ENCODE data around the gene SHROOM3. TPM values are rescaled to one million over a fixed set of nuclear protein-coding genes. Genes with fewer than 3 reads are reported as not detected.

Gene SHROOM3
- total RNA-seq, 2 donors from 2014 or later, result not detected

- H3K4me1 Mint-ChIP-seq (ENCODE audit: low read depth in 2 of 2), result no peaks in the 10 kb centered on the region
- ATAC-seq (no peak), DNase-seq (ENCODE audit: low spot score) (no peak)
- H3K9me3 Mint-ChIP-seq, result peaks cover 3% of the 10 kb centered on the region
- H3K27me3 Mint-ChIP-seq, result peaks cover 3 to 7% of the 10 kb centered on the region in 2 donors
- no peak overlapping the region for H3K27ac Mint-ChIP-seq
- peaks cover 3% of the 10 kb centered on the region for H3K36me3 Mint-ChIP-seq
- no peak overlapping the region for H3K4me3 Mint-ChIP-seq
Observed at GRCh38 chr4:76457885-76458284, 22.9 kb downstream of the SHROOM3 start.

DNA sequence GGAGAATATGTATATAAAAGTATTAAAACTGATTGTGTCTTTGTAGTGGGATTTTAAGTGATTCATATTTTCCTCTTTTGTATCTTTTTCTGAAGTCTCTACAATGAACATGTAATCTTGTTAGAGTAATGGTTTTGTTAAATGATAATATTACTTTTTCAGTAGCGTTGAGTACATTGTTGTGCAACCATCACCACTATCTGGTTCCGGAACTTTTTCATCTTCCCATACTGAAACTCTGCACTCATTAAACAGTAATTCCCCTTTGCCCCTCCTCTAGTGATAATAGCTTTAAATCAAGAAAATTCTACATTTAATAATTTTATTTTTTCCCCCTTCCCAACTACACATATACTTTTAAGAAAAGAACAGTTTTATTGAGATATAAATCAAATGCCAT is 23.3 kb downstream of the SHROOM3 start:
- Mint-ChIP-seq H3K4me1 (ENCODE audit: low read depth in 2 of 2) (no peaks in the 10 kb centered on the region), H3K36me3 (peaks cover 7% of the 10 kb centered on the region), H3K27me3 (peaks cover 6 to 7% of the 10 kb centered on the region in 2 donors), H3K9me3 (peaks cover 7% of the 10 kb centered on the region), H3K27ac (no peak overlapping the region), H3K4me3 (no peak overlapping the region)
- ATAC-seq (no peak), DNase-seq (ENCODE audit: low spot score) (no peak)

GRCh38 chr4:76458825-76459224 is 23.8 kb downstream of the SHROOM3 start:
- DNase-seq (ENCODE audit: low spot score) (no peak), ATAC-seq (no peak)
- Mint-ChIP-seq H3K9me3 (peaks cover 7% of the 10 kb centered on the region), H3K4me3 (no peak overlapping the region), H3K27me3 (peaks cover 6 to 7% of the 10 kb centered on the region in 2 donors), H3K4me1 (ENCODE audit: low read depth in 2 of 2) (no peaks in the 10 kb centered on the region), H3K36me3 (peaks cover 8% of the 10 kb centered on the region), H3K27ac (no peak overlapping the region)

DNA sequence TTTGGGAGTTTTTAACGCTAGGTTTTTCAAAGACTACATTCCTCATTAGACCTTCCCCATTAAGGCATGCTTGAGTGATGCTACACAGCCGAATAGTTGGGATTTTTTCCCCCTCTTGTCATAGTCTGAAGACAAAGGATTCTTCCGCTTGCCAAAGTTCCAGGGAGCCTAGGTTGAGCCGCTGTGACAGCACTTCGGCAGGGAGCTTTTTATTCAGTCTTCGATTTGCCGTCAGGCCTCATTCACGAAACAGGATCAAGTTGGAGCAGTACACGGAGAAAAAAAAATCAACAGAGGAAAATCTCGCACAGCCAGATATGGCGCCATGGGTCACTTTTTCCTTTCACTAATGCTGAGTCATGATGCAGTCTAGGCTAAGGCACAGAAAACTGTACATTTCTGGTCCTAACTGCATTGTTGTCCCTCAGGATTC is 24.3 kb downstream of the SHROOM3 start:
- no peak overlapping the region for H3K27ac Mint-ChIP-seq
- DNase-seq (ENCODE audit: low spot score), result no peak
- peaks cover 7% of the 10 kb centered on the region for H3K9me3 Mint-ChIP-seq
- no peak for ATAC-seq
- H3K36me3 Mint-ChIP-seq, result peaks cover 8% of the 10 kb centered on the region
- H3K4me1 Mint-ChIP-seq (ENCODE audit: low read depth in 2 of 2), result no peaks in the 10 kb centered on the region
- no peak overlapping the region for H3K4me3 Mint-ChIP-seq
- peaks cover 6 to 7% of the 10 kb centered on the region in 2 donors for H3K27me3 Mint-ChIP-seq

GRCh38 chr4:76463568-76463967 is 28.5 kb downstream of the SHROOM3 start:
- no peak overlapping the region for H3K4me3 Mint-ChIP-seq
- peaks cover 6 to 12% of the 10 kb centered on the region in 2 donors for H3K27me3 Mint-ChIP-seq
- H3K4me1 Mint-ChIP-seq (ENCODE audit: low read depth in 2 of 2), result no peaks in the 10 kb centered on the region
- no peak overlapping the region for H3K27ac Mint-ChIP-seq
- peaks cover 8% of the 10 kb centered on the region for H3K36me3 Mint-ChIP-seq
- ATAC-seq (no peak), DNase-seq (ENCODE audit: low spot score) (no peak)
- peaks cover 10% of the 10 kb centered on the region for H3K9me3 Mint-ChIP-seq

GRCh38 chr4:76470064-76470463 is 35.0 kb downstream of the SHROOM3 start:
- ATAC-seq, result no peak

DNA sequence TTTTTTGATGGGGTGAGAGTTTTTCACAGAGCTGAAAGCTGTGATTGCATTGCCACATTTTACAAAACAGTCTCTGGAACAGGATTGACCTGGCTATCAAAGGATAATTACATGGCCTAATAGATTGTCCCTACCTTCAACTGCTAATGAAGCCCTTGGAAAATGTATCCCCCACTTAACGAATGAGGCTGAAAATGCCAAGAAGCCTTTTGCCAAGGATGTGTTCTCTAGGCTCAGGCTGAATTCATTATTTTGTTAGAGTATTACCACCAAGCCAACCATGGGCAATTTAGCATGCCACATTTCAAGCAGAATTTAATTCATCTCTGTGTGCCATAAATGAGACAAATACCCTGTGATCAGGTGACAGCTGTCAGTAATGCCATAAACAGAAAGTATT is 35.5 kb downstream of the SHROOM3 start:
- Mint-ChIP-seq H3K9me3 (no peaks in the 10 kb centered on the region), H3K36me3 (no peaks in the 10 kb centered on the region), H3K27me3 (peaks cover 3 to 6% of the 10 kb centered on the region in 2 donors), H3K27ac (no peak overlapping the region), H3K4me1 (ENCODE audit: low read depth in 2 of 2) (no peaks in the 10 kb centered on the region), H3K4me3 (no peak overlapping the region)
- no peak for DNase-seq (ENCODE audit: low spot score)
- no peak for ATAC-seq

More at GRCh38 chr4:76470064-76470463, 35.0 kb downstream of the SHROOM3 start:
- Mint-ChIP-seq H3K27me3 (peaks cover 3 to 6% of the 10 kb centered on the region in 2 donors), H3K36me3 (no peaks in the 10 kb centered on the region), H3K27ac (no peak overlapping the region), H3K4me1 (ENCODE audit: low read depth in 2 of 2) (no peaks in the 10 kb centered on the region), H3K9me3 (no peaks in the 10 kb centered on the region), H3K4me3 (no peak overlapping the region)
- no peak for DNase-seq (ENCODE audit: low spot score)

- Mint-ChIP-seq H3K4me3 (no peak overlapping the region), H3K27me3 (peaks cover 20 to 24% of the 10 kb centered on the region in 2 donors), H3K36me3 (peaks cover 18% of the 10 kb centered on the region), H3K4me1 (ENCODE audit: low read depth in 2 of 2) (no peaks in the 10 kb centered on the region), H3K9me3 (peaks cover 10% of the 10 kb centered on the region), H3K27ac (no peak overlapping the region)
- ATAC-seq, result no peak
- no peak for DNase-seq (ENCODE audit: low spot score)
Observed at GRCh38 chr4:76476571-76476970, 41.5 kb downstream of the SHROOM3 start.

DNA sequence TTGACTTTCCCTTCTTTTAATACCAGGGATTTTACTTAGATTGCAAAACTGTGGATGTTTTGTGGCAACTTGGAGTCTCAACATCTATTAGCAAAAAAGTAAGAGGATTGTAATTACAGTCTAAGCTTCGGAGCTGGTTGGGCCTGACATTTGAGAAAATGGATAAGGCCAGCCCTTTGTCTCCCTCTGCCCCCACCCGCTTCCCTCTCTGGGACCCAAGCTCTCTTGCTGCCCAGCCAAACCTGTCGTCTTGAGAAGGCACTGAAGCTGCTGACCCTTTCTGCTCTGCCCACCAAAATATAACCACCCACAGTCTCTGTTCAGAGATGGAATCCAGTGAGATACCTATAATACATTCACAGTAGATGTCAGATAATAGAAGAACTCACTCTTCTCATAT is 49.6 kb downstream of the SHROOM3 start:
- no peak overlapping the region for H3K27ac Mint-ChIP-seq
- H3K4me3 Mint-ChIP-seq, result no peak overlapping the region
- H3K4me1 Mint-ChIP-seq (ENCODE audit: low read depth in 2 of 2), result peaks cover 0 to 6% of the 10 kb centered on the region in 2 donors
- ATAC-seq, result no peak
- peaks cover 13% of the 10 kb centered on the region for H3K36me3 Mint-ChIP-seq
- DNase-seq (ENCODE audit: low spot score), result no peak
- peaks cover 21 to 22% of the 10 kb centered on the region in 2 donors for H3K27me3 Mint-ChIP-seq
- H3K9me3 Mint-ChIP-seq, result peaks cover 10% of the 10 kb centered on the region

- peaks cover 7% of the 10 kb centered on the region for H3K36me3 Mint-ChIP-seq
- no peak overlapping the region for H3K4me3 Mint-ChIP-seq
- peaks cover 15 to 16% of the 10 kb centered on the region in 2 donors for H3K27me3 Mint-ChIP-seq
- no peak for ATAC-seq
- H3K9me3 Mint-ChIP-seq, result peaks cover 6% of the 10 kb centered on the region
- H3K27ac Mint-ChIP-seq, result no peak overlapping the region
- peaks cover 0 to 7% of the 10 kb centered on the region in 2 donors for H3K4me1 Mint-ChIP-seq (ENCODE audit: low read depth in 2 of 2)
- DNase-seq (ENCODE audit: low spot score), result no peak
Observed at GRCh38 chr4:76485450-76485849, 50.4 kb downstream of the SHROOM3 start.

DNA sequence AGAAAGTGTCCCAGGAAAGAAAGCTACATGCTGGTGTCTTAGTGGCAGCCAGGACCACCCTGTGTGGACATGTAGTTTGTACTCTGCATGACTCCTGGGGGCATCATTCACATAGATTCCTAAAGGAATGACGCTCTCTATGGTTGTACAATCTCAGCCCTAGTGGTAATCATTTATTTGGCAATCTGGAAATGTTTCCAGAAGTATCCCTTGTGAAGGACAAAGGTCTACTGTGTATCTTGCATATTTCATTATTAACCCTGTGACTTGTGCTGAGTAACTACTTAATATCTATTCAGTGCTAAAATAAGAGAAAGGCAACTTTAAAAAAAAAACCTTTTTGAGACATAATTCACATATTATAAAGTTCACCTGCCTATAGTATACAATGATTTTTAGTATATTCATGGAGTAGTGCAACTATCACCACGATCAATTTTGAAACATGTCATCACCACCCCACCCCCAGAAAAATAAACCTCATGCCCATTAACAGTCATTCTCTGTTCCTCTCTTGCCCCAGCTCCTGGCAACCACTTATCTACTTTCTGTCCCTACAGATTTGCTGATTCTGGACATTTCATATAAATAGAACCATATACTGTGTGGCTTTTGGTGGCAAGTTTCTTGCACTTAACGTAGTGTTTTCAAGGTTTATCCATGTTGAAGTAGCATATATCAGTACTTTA is 51.7 kb downstream of the SHROOM3 start:
- Mint-ChIP-seq H3K4me1 (ENCODE audit: low read depth in 2 of 2) (peaks cover 0 to 7% of the 10 kb centered on the region in 2 donors), H3K36me3 (no peaks in the 10 kb centered on the region), H3K9me3 (no peaks in the 10 kb centered on the region), H3K4me3 (no peak overlapping the region), H3K27me3 (peaks cover 8 to 11% of the 10 kb centered on the region in 2 donors), H3K27ac (no peak overlapping the region)
- DNase-seq (ENCODE audit: low spot score), result no peak
- ATAC-seq, result no peak

DNA sequence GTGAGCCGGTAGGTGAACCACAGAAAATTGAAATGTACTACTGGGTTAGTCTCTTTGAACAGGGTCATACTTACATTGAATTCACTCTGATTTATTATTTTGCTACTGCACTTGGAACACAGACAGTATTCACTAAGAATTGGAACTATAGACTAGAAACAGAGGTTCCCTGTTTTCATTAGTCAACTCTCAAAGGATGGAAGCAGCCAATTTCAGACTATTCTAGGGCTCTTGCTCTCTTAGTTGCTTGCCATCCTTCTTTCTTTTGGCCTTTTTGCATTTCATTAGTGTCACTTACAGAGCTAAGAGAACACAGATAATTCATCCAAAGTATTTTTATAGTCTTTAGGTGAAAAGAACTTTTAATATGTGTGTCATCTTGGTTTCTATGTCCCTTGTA is 52.6 kb downstream of the SHROOM3 start:
- DNase-seq (ENCODE audit: low spot score) (no peak), ATAC-seq (no peak)
- Mint-ChIP-seq H3K27me3 (peaks cover 6 to 8% of the 10 kb centered on the region in 2 donors), H3K9me3 (no peaks in the 10 kb centered on the region), H3K27ac (no peak overlapping the region), H3K4me3 (no peak overlapping the region), H3K4me1 (ENCODE audit: low read depth in 2 of 2) (peaks cover 0 to 7% of the 10 kb centered on the region in 2 donors), H3K36me3 (no peaks in the 10 kb centered on the region)

- DNase-seq (ENCODE audit: low spot score), result no peak
Observed at GRCh38 chr4:76488455-76488854, 53.4 kb downstream of the SHROOM3 start.

DNA sequence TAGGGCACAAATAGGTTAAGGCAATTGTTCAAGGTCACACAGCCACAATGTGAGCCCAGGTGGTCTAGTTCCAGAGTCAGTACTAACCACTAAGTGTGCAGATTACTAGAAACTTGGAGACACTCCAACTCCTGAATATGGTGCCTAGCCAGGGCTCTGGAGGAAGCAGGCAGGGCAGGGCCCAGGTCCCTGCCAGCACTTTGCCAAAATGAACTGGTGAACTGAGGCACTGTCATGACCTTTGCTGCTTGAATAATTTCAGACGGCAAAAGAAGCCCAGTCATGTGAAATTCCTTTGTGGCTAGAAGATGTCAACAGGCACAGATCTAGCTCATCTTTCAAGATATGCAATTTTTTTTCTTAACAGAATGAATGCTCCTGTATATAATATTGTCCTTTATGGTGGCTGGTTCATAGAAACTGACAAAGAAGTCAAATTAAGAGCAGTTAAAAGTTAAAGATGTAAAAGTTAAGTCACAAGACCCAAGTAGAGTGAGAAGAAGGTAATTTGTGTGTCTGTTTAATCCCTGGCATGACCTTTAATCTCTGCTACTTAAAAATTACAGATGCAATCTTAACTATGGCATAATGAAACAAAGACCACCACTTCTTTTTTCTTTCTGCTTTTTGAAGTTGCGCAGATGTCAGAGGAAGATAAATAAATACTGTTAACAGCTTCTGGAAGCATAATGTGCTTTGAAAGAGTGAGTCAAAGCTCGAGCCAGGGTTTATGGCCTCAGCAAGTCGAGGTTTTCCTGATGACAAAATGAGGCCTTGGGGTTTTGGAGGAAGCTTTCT is 54.1 kb downstream of the SHROOM3 start:
- no peaks in the 10 kb centered on the region for H3K36me3 Mint-ChIP-seq
- H3K9me3 Mint-ChIP-seq, result no peaks in the 10 kb centered on the region
- ATAC-seq, result no peak
- H3K27ac Mint-ChIP-seq, result no peak overlapping the region
- DNase-seq (ENCODE audit: low spot score), result no peak
- peaks cover 0 to 7% of the 10 kb centered on the region in 2 donors for H3K4me1 Mint-ChIP-seq (ENCODE audit: low read depth in 2 of 2)
- H3K4me3 Mint-ChIP-seq, result no peak overlapping the region
- H3K27me3 Mint-ChIP-seq, result peaks cover 6 to 8% of the 10 kb centered on the region in 2 donors

More at GRCh38 chr4:76488455-76488854, 53.4 kb downstream of the SHROOM3 start:
- Mint-ChIP-seq H3K4me1 (ENCODE audit: low read depth in 2 of 2) (peaks cover 0 to 7% of the 10 kb centered on the region in 2 donors), H3K9me3 (no peaks in the 10 kb centered on the region), H3K27me3 (peaks cover 6 to 8% of the 10 kb centered on the region in 2 donors), H3K27ac (no peak overlapping the region), H3K36me3 (no peaks in the 10 kb centered on the region), H3K4me3 (no peak overlapping the region)
- no peak for ATAC-seq
